SH-SY5Y (cell line): ENCODE data around the gene COL20A1.

Source experiments
- GATA2 ChIP-seq: IDR thresholded peaks from 2 replicates; pipeline ENCODE4 v1.6.1; 2011; ENCODE audit warnings: mild to moderate bottlenecking, low read depth, low read length
- GATA3 ChIP-seq: IDR thresholded peaks from 2 replicates; pipeline ENCODE4 v1.6.1; 2011; ENCODE audit warnings: low read depth, mild to moderate bottlenecking, low read length, moderate library complexity

- TF ChIP-seq GATA2 (no peak), GATA3 (no peak)
These were observed 33.1 kb upstream of the COL20A1 start for GRCh38 chr20:63259734-63260460.
